GM12878 (cell line): ENCODE data around the gene ANKRD17. TPM values are rescaled to one million over a fixed set of nuclear protein-coding genes. Genes with fewer than 3 reads are reported as not detected.

ENCODE experiments used
- ATAC-seq: fragments of 200-7000 bp; cut with Tn5 transposase; 3 replicates; pipeline ENCODE4 v1.9.1; 2020; ENCODE audit warnings: mild to moderate bottlenecking, moderate library complexity
- BruUV-seq: library from RNA; stranded (reverse); fragments of 400-500 nt; replicated peaks from 2 replicates; lab custom pipeline; 2021; lab: Mats Ljungman, UMichigan
- CTCF ChIA-PET: fragments of 300-600 bp; sonication (Branson Sonifier 250); formaldehyde crosslinking; extraction: SDS; loops from one replicate; lab custom pipeline; 2021; ENCODE audit warnings: inconsistent platforms; lab: Yijun Ruan, JAX
- POLR2A ChIA-PET: fragments of 350-600 bp; formaldehyde crosslinking; extraction: SDS; loops from one replicate; lab custom pipeline; 2021; ENCODE audit warnings: inconsistent platforms; lab: Charles Lee
- RAD21 ChIA-PET: fragments of 300-600 bp; sonication (Branson Sonifier 250); formaldehyde crosslinking; loops from one replicate; lab custom pipeline; 2023; ENCODE audit warnings: antibody characterized with exemption; ENCODE audit not compliant: unreplicated experiment; lab: Charles Lee
- SMC1A ChIA-PET: fragments of 300-600 bp; sonication (Branson Sonifier 250); formaldehyde crosslinking; loops from one replicate; lab custom pipeline; 2023; ENCODE audit not compliant: unreplicated experiment, uncharacterized antibody; lab: Charles Lee
- DNase-seq: peaks from one replicate; pipeline ENCODE4 v3.0.0-alpha.2; 2011; ENCODE audit warnings: low read depth, low spot score
- FAIRE-seq: peaks from 3 replicates; lab custom pipeline; 2011; peaks lifted over from hg19 to GRCh38; lab: Jason Lieb, UNC
- H2AFZ ChIP-seq: 2 replicates; pipeline ENCODE4 v1.6.0; 2011; ENCODE audit warnings: low read depth, low read length, control low read depth; ENCODE audit not compliant: control insufficient read depth
- H3K27ac ChIP-seq: 2 replicates; pipeline ENCODE4 v1.5.1; 2011; ENCODE audit warnings: control low read depth; ENCODE audit not compliant: control insufficient read depth, insufficient read depth
- H3K27me3 ChIP-seq, 2 experiments: replicated peaks in 1 of 2; 2 replicates each; pipeline versions ENCODE4 v1.6.0 to v1.6.1; 2011; ENCODE audit warnings: low read length in 1 of 2; ENCODE audit not compliant: control insufficient read depth in 2 of 2, insufficient read depth in 2 of 2
- H3K36me3 ChIP-seq, 2 experiments: 2 replicates each; pipeline ENCODE4 v1.5.1; 2011; ENCODE audit warnings: low read length in 1 of 2; ENCODE audit not compliant: control insufficient read depth in 2 of 2, insufficient read depth in 2 of 2
- H3K4me1 ChIP-seq: 2 replicates; pipeline ENCODE4 v1.6.1; 2011; ENCODE audit warnings: mild to moderate bottlenecking, low read length, moderate library complexity, mixed read lengths; ENCODE audit not compliant: control insufficient read depth, insufficient read depth
- H3K4me2 ChIP-seq: 2 replicates; pipeline ENCODE4 v1.6.0; 2011; ENCODE audit warnings: control low read depth; ENCODE audit not compliant: control insufficient read depth, insufficient read depth
- H3K4me3 ChIP-seq: fragments of 200-600 bp; sonication (generic); 2 replicates; pipeline ENCODE4 v1.5.1; 2016
- H3K79me2 ChIP-seq: 2 replicates; pipeline ENCODE4 v1.6.0; 2011; ENCODE audit warnings: low read length; ENCODE audit not compliant: control insufficient read depth, insufficient read depth
- H3K9ac ChIP-seq: 2 replicates; pipeline ENCODE4 v1.8.0; 2011; ENCODE audit warnings: low read length, control low read depth, mixed read lengths; ENCODE audit not compliant: control insufficient read depth, insufficient read depth
- H3K9me3 ChIP-seq: replicated peaks from 3 replicates; pipeline ENCODE4 v1.5.1; 2011; ENCODE audit warnings: mild to moderate bottlenecking, low read length; ENCODE audit not compliant: control insufficient read depth, insufficient read depth
- H4K20me1 ChIP-seq: 2 replicates; pipeline ENCODE4 v1.6.0; 2011; ENCODE audit not compliant: control insufficient read depth, insufficient read depth
- E2F4 ChIP-seq: IDR thresholded peaks from 2 replicates; pipeline ENCODE4 v1.6.1; 2012; ENCODE audit warnings: low read depth, low read length, improper control_type of control experiment
- IRF4 ChIP-seq: IDR thresholded peaks from 2 replicates; pipeline ENCODE4 v1.6.1; 2011; ENCODE audit warnings: low read depth, low read length
- RBBP5 ChIP-seq: fragments of 200-600 bp; sonication (generic); conservative IDR thresholded peaks from 2 replicates; pipeline ENCODE4 v1.6.1; 2016
- ZBTB33 ChIP-seq: fragments of 450-650 bp; IDR thresholded peaks from 2 replicates; pipeline ENCODE4 v1.6.1; 2017; ENCODE audit warnings: mild to moderate bottlenecking
- WGBS: methylation state at CpG from one replicate; pipeline ENCODE4 v1.1.6; 2016; ENCODE audit warnings: low lambda C conversion rate; ENCODE audit not compliant: insufficient replicate concordance, insufficient coverage; ENCODE audit errors: missing lambda C conversion rate; 5-methylcytosine and 5-hydroxymethylcytosine counted together
- in situ Hi-C: fragments of 300-500 bp; cut with MboI; formaldehyde crosslinking; loops from 9 replicates; pipeline ENCODE4 v1.14.3; 2018; ENCODE audit warnings: mixed read lengths
- intact Hi-C: fragments of 100-400 bp; cut with micrococcal nuclease; formaldehyde crosslinking; loops from one replicate; pipeline ENCODE4 v1.14.2; 2022; ENCODE audit not compliant: unreplicated experiment
- polyA plus RNA-seq, 11 experiments: library from polyadenylated mRNA; depleted of rRNA in 4 of 11; unstranded in 6 of 11; stranded (reverse) in 5 of 11; fragments of >200 nt; fragmentation: Nextera tagmentation in 4 of 11; fragmentation: Illumina TruSeq in 1 of 11; extraction: Ambion mirVana in 4 of 11; extraction: Trizol in 1 of 11; gene quantifications; 1 replicate in 1 of 11; 2 replicates in 10 of 11; pipeline versions ENCODE4 v1.2.1 to v1.2.3, GENCODE V29; 2011 to 2016; ENCODE audit warnings: inconsistent platforms in 2 of 11, missing spikeins in 2 of 11, low read depth in 1 of 11
- total RNA-seq, 4 experiments: library from RNA; depleted of rRNA in 3 of 4; stranded (reverse); fragments of >200 nt in 3 of 4; fragmentation: Illumina TruSeq in 1 of 4; extraction: Trizol in 1 of 4; gene quantifications; 2 replicates each; pipeline versions ENCODE4 v1.2.1 to v1.2.3, GENCODE V29; 2013 to 2021

The ANKRD17 gene
- total and polyA plus RNA-seq, 10 of the 15 experiments (the other 5 are each of a cell fraction or from before 2014, with no cell fraction given), result 11.7 to 46.5 (median 32.6) TPM

- ChIA-PET RAD21 (no interaction called here), SMC1A (interaction anchor here (0.9 kb wide), 1 partner anchor 130 kb away, joined by 3 read pairs; no protein-coding TSS in a partner anchor), POLR2A (interaction anchor here (0.7 kb wide), 1 partner anchor 104 kb away, joined by 7 read pairs; no protein-coding TSS in a partner anchor), CTCF (interaction anchor here (1.0 to 1.7 kb wide), 3 partner anchors 43 to 122 kb away, joined by 3 to 6 read pairs (median 3); no protein-coding TSS in a partner anchor)
- DNase-seq, result no peak
- WGBS, result 94% methylated on average over 9 of the region's 9 CpGs
- intact Hi-C loops, result loop anchor here (10.0 kb wide), 1 partner anchor 344 kb away; no protein-coding TSS in a partner anchor
- FAIRE-seq, result no peak
- H3K27me3 ChIP-seq, result no peaks in the 10 kb centered on the region
- peaks cover 96% of the 10 kb centered on the region for H3K79me2 ChIP-seq
- no peak overlapping the region for H3K9ac ChIP-seq
- TF ChIP-seq E2F4 (no peak), IRF4 (no peak), ZBTB33 (peak; percentile 82; the same call in 1 of the 2 replicates), RBBP5 (no peak)
- H3K9me3 ChIP-seq, result peaks cover 3% of the 10 kb centered on the region; the same call in 2 of the 3 replicates
- H3K4me3 ChIP-seq, result no peak overlapping the region
- no TSS peak for BruUV-seq
- in situ Hi-C loops, result no loop called here
- H2AFZ ChIP-seq, result no peak overlapping the region
- ATAC-seq, result no peak
- H4K20me1 ChIP-seq, result no peaks in the 10 kb centered on the region; the same call in 1 of the 2 replicates
- H3K4me1 ChIP-seq, result no peaks in the 10 kb centered on the region
- no peak overlapping the region for H3K27ac ChIP-seq
- peaks cover 0 to 12% of the 10 kb centered on the region in 2 experiments; a peak in 2 of 4 replicates for H3K36me3 ChIP-seq
- H3K4me2 ChIP-seq, result no peak overlapping the region
These were observed 8.0 kb downstream of the ANKRD17 start for GRCh38 chr4:73250642-73251041.
